Measurements from ENCODE around the gene ROR2.
"Not testable (repeated sequence)": the region's sequence is repeated elsewhere in the genome, so short reads cannot be mapped to it uniquely, and the experiment has no call there.

The ROR2 gene

DNA sequence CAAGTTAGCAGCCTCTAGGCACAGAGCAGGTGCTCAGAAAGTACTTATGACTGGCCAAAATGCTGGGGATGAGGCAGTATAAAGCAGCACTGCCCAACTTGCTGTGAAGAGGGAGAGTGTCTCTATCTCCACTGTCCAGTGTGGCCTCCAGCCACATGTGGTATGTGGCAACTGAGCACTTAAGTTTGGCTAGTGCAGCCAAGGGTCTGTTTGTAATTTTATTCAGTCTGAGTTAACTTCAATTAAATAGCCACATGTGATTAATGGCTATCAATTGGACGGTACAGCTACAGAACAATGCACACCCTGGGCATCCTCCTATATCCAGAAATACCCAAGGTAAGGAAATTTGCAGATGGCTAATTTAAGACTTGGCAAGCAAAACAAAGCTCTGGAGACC lies 26.9 kb downstream of the ROR2 start:
- no peak for DNase-seq (ENCODE audit: low read depth in 2 of 2)

DNA sequence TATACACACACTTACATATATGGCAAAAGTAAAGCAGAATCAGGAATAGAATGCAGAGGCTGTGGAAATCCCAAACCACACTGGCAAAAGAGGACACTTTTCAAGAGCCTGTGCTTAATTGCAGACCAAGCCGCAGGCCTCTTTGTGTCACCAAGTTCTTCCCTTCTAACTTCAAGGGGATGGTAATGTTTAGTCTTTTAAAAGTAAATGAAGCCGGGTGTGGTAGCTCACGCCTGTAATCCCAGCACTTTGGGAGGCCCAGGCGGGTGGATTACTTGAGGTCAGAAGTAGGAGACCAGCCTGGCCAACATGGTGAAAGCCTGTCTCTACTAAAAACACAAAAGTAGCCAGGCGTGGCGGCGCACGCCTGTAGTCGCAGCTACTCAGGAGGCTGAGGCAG lies 28.7 kb downstream of the ROR2 start:
- no peak for DNase-seq (ENCODE audit: low read depth in 2 of 2)

- no peak for DNase-seq (ENCODE audit: low read depth in 2 of 2)
These were observed 29.2 kb downstream of the ROR2 start for GRCh38 chr9:91920630-91921350.

DNA sequence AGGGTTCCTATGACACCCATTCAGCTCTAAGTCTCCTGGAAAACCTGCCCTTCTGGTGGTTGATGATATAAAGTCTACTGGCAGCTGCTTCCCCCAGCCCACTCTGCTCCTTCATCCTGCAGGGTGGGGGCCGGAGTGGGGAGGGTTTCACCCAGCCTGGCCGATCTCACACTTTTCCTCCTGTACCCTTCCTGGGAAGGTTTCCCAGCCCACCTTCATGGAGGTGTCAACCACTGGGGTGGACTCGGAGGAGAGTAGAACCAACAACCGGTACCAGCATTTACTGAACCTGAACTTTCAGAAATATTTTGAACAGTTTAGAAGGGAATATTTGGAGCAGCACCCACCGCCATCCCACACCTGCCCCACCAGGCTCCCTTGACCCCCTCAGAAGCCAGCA lies 30.4 kb downstream of the ROR2 start:
- DNase-seq (ENCODE audit: low read depth in 2 of 2), result no peak

DNA sequence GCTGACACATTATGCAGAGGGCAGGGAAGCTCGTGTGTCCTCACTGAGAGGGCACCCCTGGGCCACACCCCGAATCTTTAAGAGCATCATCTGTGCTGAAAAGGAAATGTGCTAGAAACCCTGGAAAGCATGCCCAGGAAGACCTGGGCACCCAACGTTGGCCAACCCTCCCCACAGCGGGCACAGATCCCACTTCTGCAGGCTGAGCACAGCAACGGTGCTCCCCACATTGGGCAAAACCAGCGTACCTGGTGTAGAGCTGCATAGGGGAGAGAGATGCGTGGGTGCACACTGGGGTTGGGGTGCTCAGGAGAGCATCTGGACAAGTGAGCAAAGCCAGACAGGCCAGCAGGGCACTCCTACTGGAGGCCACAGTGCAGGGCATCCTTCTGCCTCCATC lies 32.6 kb downstream of the ROR2 start:
- no peak for DNase-seq (ENCODE audit: low read depth in 2 of 2)

GRCh38 chr9:91915524-91916263 lies 34.3 kb downstream of the ROR2 start:
- no peak for DNase-seq (ENCODE audit: low read depth in 2 of 2)

- DNase-seq (ENCODE audit: low read depth in 2 of 2), result no peak
These were observed 35.1 kb downstream of the ROR2 start for GRCh38 chr9:91914937-91915336.

DNA sequence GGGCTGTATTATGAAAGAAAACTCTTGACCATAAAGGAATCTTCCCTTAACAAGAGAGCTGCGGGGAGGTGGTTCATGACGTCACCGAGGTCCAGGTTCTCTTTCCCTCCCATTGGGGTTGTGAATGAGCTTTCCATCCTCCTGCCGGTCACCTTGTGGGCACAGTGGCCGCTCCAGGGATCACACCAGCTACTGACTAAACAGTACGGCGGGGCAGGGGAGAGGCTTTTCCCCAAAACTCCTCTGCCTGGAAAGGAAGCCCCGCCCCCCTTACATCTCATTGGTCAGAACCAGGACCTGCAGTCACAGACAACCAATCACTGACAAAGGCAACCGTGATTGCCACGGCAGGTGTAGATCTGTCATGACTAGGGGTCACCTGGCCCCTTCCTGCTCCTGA lies 35.6 kb downstream of the ROR2 start:
- DNase-seq (ENCODE audit: low read depth in 2 of 2), result no peak

- DNase-seq (ENCODE audit: low read depth in 2 of 2), result no peak
These were observed 36.0 kb downstream of the ROR2 start for GRCh38 chr9:91913986-91914385.

DNA sequence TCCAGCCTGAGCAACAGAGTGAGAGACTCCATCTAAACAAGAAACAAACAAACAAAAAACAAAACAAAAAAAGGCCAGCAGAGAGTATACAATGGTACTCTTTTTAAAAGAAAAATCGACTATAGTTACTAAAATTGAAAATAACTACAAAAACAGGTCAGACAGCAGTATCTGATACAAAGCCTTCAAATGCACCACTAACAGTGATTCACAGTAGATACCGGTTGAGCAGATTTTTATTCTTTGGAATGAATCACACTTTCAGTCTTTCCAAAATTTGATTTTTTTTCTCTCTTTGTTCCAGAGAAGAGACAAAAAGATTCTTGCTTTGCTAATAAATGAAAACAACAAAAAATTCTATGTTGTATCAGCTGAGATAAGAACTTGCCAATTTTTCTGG lies 36.9 kb downstream of the ROR2 start:
- DNase-seq (ENCODE audit: low read depth in 2 of 2), result no peak

DNA sequence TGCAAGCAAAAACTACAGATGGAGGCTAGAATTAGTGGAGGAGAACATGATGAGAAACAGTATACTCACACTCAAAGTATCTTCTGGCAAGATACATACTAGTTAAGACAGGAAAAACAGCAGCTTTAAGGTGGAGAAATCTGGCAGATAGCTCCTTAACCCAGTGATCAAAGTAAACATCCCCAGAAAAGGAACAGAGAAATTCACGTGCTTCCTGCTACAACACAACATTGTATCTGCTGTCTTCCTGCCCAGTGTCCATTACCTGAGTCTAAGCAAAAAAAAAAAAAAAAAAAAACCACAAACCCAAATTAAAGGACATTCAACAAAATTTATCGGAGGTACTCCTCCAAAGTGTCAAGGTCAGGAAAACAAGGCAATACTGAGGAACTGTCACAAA lies 38.4 kb downstream of the ROR2 start:
- no peak for DNase-seq (ENCODE audit: low read depth in 2 of 2)

- not testable (repeated sequence) for DNase-seq (ENCODE audit: low read depth in 2 of 2)
These were observed 40.8 kb downstream of the ROR2 start for GRCh38 chr9:91909256-91909655.

GRCh38 chr9:91908746-91909145 lies 41.3 kb downstream of the ROR2 start:
- DNase-seq (ENCODE audit: low read depth in 2 of 2), result peak; percentile 46 to 58

DNA sequence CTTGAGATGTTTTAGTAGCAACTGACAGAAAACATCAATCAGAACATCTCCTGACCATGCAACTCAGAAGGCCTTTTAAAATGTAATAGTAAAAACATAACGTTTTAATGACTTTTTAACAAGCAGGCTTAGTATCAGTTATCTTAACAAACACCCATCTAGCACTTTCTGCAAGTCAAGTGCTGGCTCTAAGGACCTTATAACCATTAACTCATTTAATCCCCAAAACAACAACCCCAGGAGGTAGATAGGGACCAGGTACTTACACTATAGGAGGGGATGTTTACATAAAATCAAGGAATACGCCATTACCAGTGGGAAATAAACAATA lies 41.8 kb downstream of the ROR2 start:
- DNase-seq (ENCODE audit: low read depth in 2 of 2), result no peak

- no peak for DNase-seq (ENCODE audit: low read depth in 2 of 2)
These were observed 42.3 kb downstream of the ROR2 start for GRCh38 chr9:91907484-91908292.

DNA sequence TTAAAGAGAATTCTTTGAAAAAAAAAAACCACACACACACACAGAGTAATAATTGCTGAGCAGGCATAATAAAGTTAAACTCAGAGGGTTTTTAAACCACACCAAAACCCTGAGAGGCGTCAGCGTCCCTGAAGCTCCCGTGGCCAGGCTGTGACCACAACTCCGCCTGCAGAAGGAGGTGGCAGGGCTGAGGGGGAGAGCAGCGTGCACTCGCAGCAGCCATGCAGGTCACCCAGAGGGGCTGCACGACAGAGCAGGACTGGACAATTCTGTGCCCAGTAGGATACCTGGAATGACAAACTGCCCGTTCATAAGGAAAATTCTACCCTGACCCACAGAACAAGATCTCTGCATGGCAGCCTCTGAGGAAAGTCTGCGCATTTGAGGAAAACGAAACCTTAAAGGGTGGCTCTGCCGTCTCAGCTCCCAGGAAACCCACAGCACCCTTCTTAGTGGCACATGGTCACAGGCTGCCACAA lies 44.0 kb downstream of the ROR2 start:
- no peak for DNase-seq (ENCODE audit: low read depth in 2 of 2)

DNA sequence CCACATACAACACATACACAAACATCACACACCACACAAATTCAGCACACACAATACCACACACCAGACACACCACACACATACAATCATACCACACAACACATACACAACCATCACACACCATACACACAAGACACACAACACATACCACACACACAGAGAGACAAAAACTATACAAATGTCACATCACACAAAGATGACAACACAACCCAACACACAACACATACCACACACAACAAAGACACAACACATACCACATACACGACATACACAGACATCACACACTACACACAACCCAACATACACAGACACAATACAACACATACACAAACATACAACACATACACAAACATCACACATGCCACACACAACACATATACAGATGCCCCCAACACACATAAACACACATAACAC lies 44.8 kb downstream of the ROR2 start:
- DNase-seq (ENCODE audit: low read depth in 2 of 2), result no peak

DNA sequence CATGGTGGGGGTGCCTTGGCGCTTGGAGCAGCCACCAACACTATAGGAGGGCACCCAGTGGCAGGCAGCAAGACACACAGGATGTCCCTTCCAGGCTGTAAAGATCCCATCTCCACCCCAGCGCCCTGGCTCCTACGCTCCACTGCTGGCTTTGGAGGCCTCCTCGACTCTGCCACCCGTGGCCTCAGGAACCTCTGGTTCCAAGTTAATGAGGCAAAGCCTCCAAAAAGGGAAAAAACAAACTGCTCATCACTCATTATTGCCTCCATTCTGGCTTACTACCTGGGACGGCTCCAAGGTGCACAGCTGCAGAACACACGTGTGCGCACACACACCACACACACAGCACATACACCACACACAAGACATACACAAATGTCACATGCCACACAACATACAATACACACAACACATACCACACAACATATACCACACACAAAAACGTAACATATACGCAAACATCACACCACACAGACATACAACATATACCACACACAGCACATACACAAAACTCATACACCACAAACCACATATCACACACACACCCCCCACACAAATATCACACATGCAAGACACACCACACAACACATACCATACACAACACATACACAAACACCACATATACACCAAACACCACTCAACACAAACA lies 45.3 kb downstream of the ROR2 start:
- no peak for DNase-seq (ENCODE audit: low read depth in 2 of 2)

DNA sequence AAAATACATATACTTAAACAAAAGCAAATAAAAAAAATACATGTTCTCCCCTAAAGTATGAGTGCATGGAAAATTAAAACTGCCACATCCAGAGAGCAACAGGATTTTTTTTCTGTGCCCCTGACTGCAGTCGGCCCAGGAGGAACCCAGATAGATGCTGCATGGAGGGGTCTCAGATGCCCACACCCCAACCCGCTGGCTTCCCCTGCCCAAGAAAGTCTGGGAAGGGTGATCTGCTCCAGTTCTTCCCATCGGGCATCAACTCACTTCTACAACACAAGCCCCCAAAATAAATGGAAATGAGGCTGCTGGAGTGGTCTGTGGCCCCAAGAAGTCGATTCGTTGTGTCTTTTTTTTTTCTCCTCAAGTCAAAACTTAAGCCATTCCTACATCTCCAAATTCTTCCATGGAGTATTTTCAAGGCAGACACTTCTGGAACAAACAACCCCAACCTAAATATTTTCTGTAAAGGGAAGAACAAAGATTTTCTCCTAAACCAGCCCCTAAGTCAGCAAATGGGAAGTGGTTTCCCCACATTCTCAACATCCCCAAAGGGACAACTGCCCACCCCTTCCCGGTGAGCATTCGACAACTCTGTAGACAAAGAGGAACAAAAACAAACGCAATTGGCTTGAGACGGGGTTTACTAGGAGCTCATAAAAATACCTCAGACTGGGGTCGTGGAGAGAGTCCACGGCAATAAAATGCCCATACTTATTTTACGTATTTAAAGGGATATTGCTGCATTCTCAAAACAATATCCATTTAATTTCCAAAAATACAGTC lies 46.7 kb downstream of the ROR2 start:
- no peak for DNase-seq (ENCODE audit: low read depth in 2 of 2)

- no peak for DNase-seq (ENCODE audit: low read depth in 2 of 2)
These were observed 47.4 kb downstream of the ROR2 start for GRCh38 chr9:91902475-91903125.

GRCh38 chr9:91900797-91901177 lies 49.2 kb downstream of the ROR2 start:
- DNase-seq (ENCODE audit: low read depth in 2 of 2), result no peak

All from fibroblast of skin of left biceps (primary cell).